GM12878 (cell line): Measurements from ENCODE around the gene CTNNA3. TPM values are rescaled to one million over a fixed set of nuclear protein-coding genes. Genes with fewer than 3 reads are reported as not detected.

Source experiments
- ATAC-seq: fragments of 200-7000 bp; cut with Tn5 transposase; 3 replicates; pipeline ENCODE4 v1.9.1; 2020; ENCODE audit warnings: mild to moderate bottlenecking, moderate library complexity
- BruUV-seq: library from RNA; stranded (reverse); fragments of 400-500 nt; replicated peaks from 2 replicates; lab custom pipeline; 2021; lab: Mats Ljungman, UMichigan
- CTCF ChIA-PET: fragments of 300-600 bp; sonication (Branson Sonifier 250); formaldehyde crosslinking; extraction: SDS; loops from one replicate; lab custom pipeline; 2021; ENCODE audit warnings: inconsistent platforms; lab: Yijun Ruan, JAX
- POLR2A ChIA-PET: fragments of 350-600 bp; formaldehyde crosslinking; extraction: SDS; loops from one replicate; lab custom pipeline; 2021; ENCODE audit warnings: inconsistent platforms; lab: Charles Lee
- RAD21 ChIA-PET: fragments of 300-600 bp; sonication (Branson Sonifier 250); formaldehyde crosslinking; loops from one replicate; lab custom pipeline; 2023; ENCODE audit warnings: antibody characterized with exemption; ENCODE audit not compliant: unreplicated experiment; lab: Charles Lee
- SMC1A ChIA-PET: fragments of 300-600 bp; sonication (Branson Sonifier 250); formaldehyde crosslinking; loops from one replicate; lab custom pipeline; 2023; ENCODE audit not compliant: unreplicated experiment, uncharacterized antibody; lab: Charles Lee
- DNase-seq: peaks from one replicate; pipeline ENCODE4 v3.0.0-alpha.2; 2011; ENCODE audit warnings: low read depth, low spot score
- FAIRE-seq: peaks from 3 replicates; lab custom pipeline; 2011; peaks lifted over from hg19 to GRCh38; lab: Jason Lieb, UNC
- H2AFZ ChIP-seq: 2 replicates; pipeline ENCODE4 v1.6.0; 2011; ENCODE audit warnings: low read depth, low read length, control low read depth; ENCODE audit not compliant: control insufficient read depth
- H3K27ac ChIP-seq: 2 replicates; pipeline ENCODE4 v1.5.1; 2011; ENCODE audit warnings: control low read depth; ENCODE audit not compliant: control insufficient read depth, insufficient read depth
- H3K27me3 ChIP-seq, 2 experiments: replicated peaks in 1 of 2; 2 replicates each; pipeline versions ENCODE4 v1.6.0 to v1.6.1; 2011; ENCODE audit warnings: low read length in 1 of 2; ENCODE audit not compliant: control insufficient read depth in 2 of 2, insufficient read depth in 2 of 2
- H3K36me3 ChIP-seq, 2 experiments: 2 replicates each; pipeline ENCODE4 v1.5.1; 2011; ENCODE audit warnings: low read length in 1 of 2; ENCODE audit not compliant: control insufficient read depth in 2 of 2, insufficient read depth in 2 of 2
- H3K4me1 ChIP-seq: 2 replicates; pipeline ENCODE4 v1.6.1; 2011; ENCODE audit warnings: mild to moderate bottlenecking, low read length, moderate library complexity, mixed read lengths; ENCODE audit not compliant: control insufficient read depth, insufficient read depth
- H3K4me2 ChIP-seq: 2 replicates; pipeline ENCODE4 v1.6.0; 2011; ENCODE audit warnings: control low read depth; ENCODE audit not compliant: control insufficient read depth, insufficient read depth
- H3K4me3 ChIP-seq: fragments of 200-600 bp; sonication (generic); 2 replicates; pipeline ENCODE4 v1.5.1; 2016
- H3K79me2 ChIP-seq: 2 replicates; pipeline ENCODE4 v1.6.0; 2011; ENCODE audit warnings: low read length; ENCODE audit not compliant: control insufficient read depth, insufficient read depth
- H3K9ac ChIP-seq: 2 replicates; pipeline ENCODE4 v1.8.0; 2011; ENCODE audit warnings: low read length, control low read depth, mixed read lengths; ENCODE audit not compliant: control insufficient read depth, insufficient read depth
- H3K9me3 ChIP-seq: replicated peaks from 3 replicates; pipeline ENCODE4 v1.5.1; 2011; ENCODE audit warnings: mild to moderate bottlenecking, low read length; ENCODE audit not compliant: control insufficient read depth, insufficient read depth
- H4K20me1 ChIP-seq: 2 replicates; pipeline ENCODE4 v1.6.0; 2011; ENCODE audit not compliant: control insufficient read depth, insufficient read depth
- CREB1 ChIP-seq: IDR thresholded peaks from 2 replicates; pipeline ENCODE4 v1.6.1; 2012; ENCODE audit warnings: low read depth, mild to moderate bottlenecking, inconsistent platforms
- HCFC1 ChIP-seq: fragments of 150-350 bp; IDR thresholded peaks from 2 replicates; pipeline ENCODE4 v1.6.1; 2014; ENCODE audit warnings: low read length
- IRF4 ChIP-seq: IDR thresholded peaks from 2 replicates; pipeline ENCODE4 v1.6.1; 2011; ENCODE audit warnings: low read depth, low read length
- MEF2B ChIP-seq: fragments of 450-650 bp; IDR thresholded peaks from 2 replicates; pipeline ENCODE4 v1.6.1; 2018; ENCODE audit warnings: mild to moderate bottlenecking, moderate library complexity; ENCODE audit not compliant: partially characterized antibody, poor library complexity, severe bottlenecking
- MTA3 ChIP-seq: IDR thresholded peaks from 2 replicates; pipeline ENCODE4 v1.6.1; 2012; ENCODE audit warnings: low read length, inconsistent platforms, borderline replicate concordance
- MYB ChIP-seq: fragments of 150-350 bp; IDR thresholded peaks from 2 replicates; pipeline ENCODE4 v1.6.1; 2014; ENCODE audit warnings: mild to moderate bottlenecking, low read depth, low read length, borderline replicate concordance
- STAT3 ChIP-seq: IDR thresholded peaks from 2 replicates; pipeline ENCODE4 v1.6.1; 2011; ENCODE audit warnings: low read depth, low read length, improper control_type of control experiment
- SUZ12 ChIP-seq: fragments of 200-600 bp; sonication (generic); IDR thresholded peaks from one replicate; pipeline ENCODE4 v1.6.1; 2018; ENCODE audit warnings: antibody characterized with exemption, mild to moderate bottlenecking; ENCODE audit not compliant: unreplicated experiment
- TCF3 ChIP-seq: IDR thresholded peaks from 2 replicates; pipeline ENCODE4 v1.6.1; 2012; ENCODE audit warnings: low read depth, mild to moderate bottlenecking, low read length, borderline replicate concordance; ENCODE audit not compliant: insufficient read depth
- WGBS: methylation state at CpG from one replicate; pipeline ENCODE4 v1.1.6; 2016; ENCODE audit warnings: low lambda C conversion rate; ENCODE audit not compliant: insufficient replicate concordance, insufficient coverage; ENCODE audit errors: missing lambda C conversion rate; 5-methylcytosine and 5-hydroxymethylcytosine counted together
- in situ Hi-C: fragments of 300-500 bp; cut with MboI; formaldehyde crosslinking; loops from 9 replicates; pipeline ENCODE4 v1.14.3; 2018; ENCODE audit warnings: mixed read lengths
- intact Hi-C: fragments of 100-400 bp; cut with micrococcal nuclease; formaldehyde crosslinking; loops from one replicate; pipeline ENCODE4 v1.14.2; 2022; ENCODE audit not compliant: unreplicated experiment
- polyA plus RNA-seq, 11 experiments: library from polyadenylated mRNA; depleted of rRNA in 4 of 11; unstranded in 6 of 11; stranded (reverse) in 5 of 11; fragments of >200 nt; fragmentation: Nextera tagmentation in 4 of 11; fragmentation: Illumina TruSeq in 1 of 11; extraction: Ambion mirVana in 4 of 11; extraction: Trizol in 1 of 11; gene quantifications; 1 replicate in 1 of 11; 2 replicates in 10 of 11; pipeline versions ENCODE4 v1.2.1 to v1.2.3, GENCODE V29; 2011 to 2016; ENCODE audit warnings: inconsistent platforms in 2 of 11, missing spikeins in 2 of 11, low read depth in 1 of 11
- total RNA-seq, 4 experiments: library from RNA; depleted of rRNA in 3 of 4; stranded (reverse); fragments of >200 nt in 3 of 4; fragmentation: Illumina TruSeq in 1 of 4; extraction: Trizol in 1 of 4; gene quantifications; 2 replicates each; pipeline versions ENCODE4 v1.2.1 to v1.2.3, GENCODE V29; 2013 to 2021
- TF ChIP-seq, protein P1 (sequence below): fragments of 450-650 bp; IDR thresholded peaks from 2 replicates; pipeline ENCODE4 v1.6.1; 2017; ENCODE audit warnings: low read depth, mild to moderate bottlenecking, moderate library complexity
- TF ChIP-seq, protein P2 (sequence below): fragments of 450-650 bp; formaldehyde crosslinking; IDR thresholded peaks from 2 replicates; pipeline ENCODE4 v1.5.0; 2022; ENCODE audit warnings: mild to moderate bottlenecking, missing genetic modification characterization

CTNNA3 gene
- total and polyA plus RNA-seq, 10 of the 15 experiments (the other 5 are each of a cell fraction or from before 2014, with no cell fraction given) = under 0.01 to 4.5 (median 0.22) TPM; not detected in 2

DNA sequence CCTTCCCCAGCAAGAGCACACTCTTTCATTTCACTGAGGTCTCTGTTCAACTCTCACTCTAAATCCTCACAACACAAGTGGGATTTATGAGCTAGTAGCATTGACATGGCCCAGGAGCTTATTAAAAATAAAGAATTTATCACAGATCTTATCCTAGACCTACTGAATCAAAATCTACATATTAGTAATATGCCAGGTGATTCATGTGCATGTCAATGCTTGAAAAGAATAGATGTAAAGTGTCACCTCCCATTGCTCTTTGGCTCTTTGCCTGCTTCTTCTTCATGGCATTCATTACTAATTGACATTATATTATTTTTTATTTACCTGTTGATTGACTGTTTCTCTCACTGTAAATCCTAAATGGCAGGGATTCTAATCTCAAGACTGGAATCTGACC lies 1229.4 kb downstream of the CTNNA3 start (continued):
- TF ChIP-seq, protein P1, sequence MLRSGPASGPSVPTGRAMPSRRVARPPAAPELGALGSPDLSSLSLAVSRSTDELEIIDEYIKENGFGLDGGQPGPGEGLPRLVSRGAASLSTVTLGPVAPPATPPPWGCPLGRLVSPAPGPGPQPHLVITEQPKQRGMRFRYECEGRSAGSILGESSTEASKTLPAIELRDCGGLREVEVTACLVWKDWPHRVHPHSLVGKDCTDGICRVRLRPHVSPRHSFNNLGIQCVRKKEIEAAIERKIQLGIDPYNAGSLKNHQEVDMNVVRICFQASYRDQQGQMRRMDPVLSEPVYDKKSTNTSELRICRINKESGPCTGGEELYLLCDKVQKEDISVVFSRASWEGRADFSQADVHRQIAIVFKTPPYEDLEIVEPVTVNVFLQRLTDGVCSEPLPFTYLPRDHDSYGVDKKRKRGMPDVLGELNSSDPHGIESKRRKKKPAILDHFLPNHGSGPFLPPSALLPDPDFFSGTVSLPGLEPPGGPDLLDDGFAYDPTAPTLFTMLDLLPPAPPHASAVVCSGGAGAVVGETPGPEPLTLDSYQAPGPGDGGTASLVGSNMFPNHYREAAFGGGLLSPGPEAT = no peak
- TF ChIP-seq STAT3 = no peak
- TF ChIP-seq SUZ12 = no peak
- no peak for TF ChIP-seq HCFC1

DNA sequence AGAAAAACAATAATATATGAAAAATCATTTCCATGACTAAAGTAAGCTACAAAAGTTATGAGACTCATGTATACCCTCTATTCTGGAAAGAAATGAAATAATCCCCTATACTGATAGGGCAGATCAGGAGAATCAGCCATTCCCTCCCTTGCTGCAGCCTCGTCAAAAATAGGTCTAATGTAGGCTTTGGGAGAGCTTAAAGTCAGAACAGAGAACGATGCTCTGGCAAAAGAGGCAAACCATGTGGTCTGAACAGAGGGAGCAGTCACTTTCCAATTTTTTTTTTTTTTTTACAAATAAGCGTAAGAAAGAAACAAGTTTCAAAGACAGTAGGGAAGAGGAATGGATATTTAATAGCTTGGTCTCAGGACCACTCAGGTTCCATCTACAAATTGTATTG lies 1232.4 kb downstream of the CTNNA3 start:
- H3K9ac ChIP-seq = no peak overlapping the region
- RAD21 ChIA-PET = no interaction called here
- FAIRE-seq (no peak), ATAC-seq (no peak)
- BruUV-seq = no TSS peak
- WGBS = 0% methylated on average over 2 of the region's 3 CpGs
- H3K27me3 ChIP-seq = no peaks in the 10 kb centered on the region
- H3K9me3 ChIP-seq = no peaks in the 10 kb centered on the region
- H3K4me3 ChIP-seq = no peak overlapping the region
- no peak overlapping the region for H3K27ac ChIP-seq
- H3K36me3 ChIP-seq = no peaks in the 10 kb centered on the region
- POLR2A ChIA-PET = interaction anchor here (0.6 kb wide), 1 partner anchor 1307 kb away, joined by 4 read pairs; no protein-coding TSS in a partner anchor
- CTCF ChIA-PET = no interaction called here
- H3K4me1 ChIP-seq = no peaks in the 10 kb centered on the region
- no peak overlapping the region for H2AFZ ChIP-seq
- H3K79me2 ChIP-seq = no peaks in the 10 kb centered on the region
- no peaks in the 10 kb centered on the region for H4K20me1 ChIP-seq
- TF ChIP-seq, protein P1 = no peak
- TF ChIP-seq MTA3 = no peak
- TF ChIP-seq MEF2B = no peak
- TF ChIP-seq IRF4 = no peak
- no peak for TF ChIP-seq TCF3
- no peak for TF ChIP-seq CREB1
- TF ChIP-seq STAT3 = no peak
- TF ChIP-seq MYB = no peak
- TF ChIP-seq, protein P2, sequence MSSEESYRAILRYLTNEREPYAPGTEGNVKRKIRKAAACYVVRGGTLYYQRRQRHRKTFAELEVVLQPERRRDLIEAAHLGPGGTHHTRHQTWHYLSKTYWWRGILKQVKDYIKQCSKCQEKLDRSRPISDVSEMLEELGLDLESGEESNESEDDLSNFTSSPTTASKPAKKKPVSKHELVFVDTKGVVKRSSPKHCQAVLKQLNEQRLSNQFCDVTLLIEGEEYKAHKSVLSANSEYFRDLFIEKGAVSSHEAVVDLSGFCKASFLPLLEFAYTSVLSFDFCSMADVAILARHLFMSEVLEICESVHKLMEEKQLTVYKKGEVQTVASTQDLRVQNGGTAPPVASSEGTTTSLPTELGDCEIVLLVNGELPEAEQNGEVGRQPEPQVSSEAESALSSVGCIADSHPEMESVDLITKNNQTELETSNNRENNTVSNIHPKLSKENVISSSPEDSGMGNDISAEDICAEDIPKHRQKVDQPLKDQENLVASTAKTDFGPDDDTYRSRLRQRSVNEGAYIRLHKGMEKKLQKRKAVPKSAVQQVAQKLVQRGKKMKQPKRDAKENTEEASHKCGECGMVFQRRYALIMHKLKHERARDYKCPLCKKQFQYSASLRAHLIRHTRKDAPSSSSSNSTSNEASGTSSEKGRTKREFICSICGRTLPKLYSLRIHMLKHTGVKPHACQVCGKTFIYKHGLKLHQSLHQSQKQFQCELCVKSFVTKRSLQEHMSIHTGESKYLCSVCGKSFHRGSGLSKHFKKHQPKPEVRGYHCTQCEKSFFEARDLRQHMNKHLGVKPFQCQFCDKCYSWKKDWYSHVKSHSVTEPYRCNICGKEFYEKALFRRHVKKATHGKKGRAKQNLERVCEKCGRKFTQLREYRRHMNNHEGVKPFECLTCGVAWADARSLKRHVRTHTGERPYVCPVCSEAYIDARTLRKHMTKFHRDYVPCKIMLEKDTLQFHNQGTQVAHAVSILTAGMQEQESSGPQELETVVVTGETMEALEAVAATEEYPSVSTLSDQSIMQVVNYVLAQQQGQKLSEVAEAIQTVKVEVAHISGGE = no peak
- TF ChIP-seq, all 136 proteins: peak for 0
- DNase-seq = no peak
- in situ Hi-C loops (no loop called here), intact Hi-C loops (no loop called here)
- H3K4me2 ChIP-seq = no peak overlapping the region
- SMC1A ChIA-PET = no interaction called here
